Breast epithelium (tissue), 3 donors: ENCODE data around the gene DCDC2B.

Source experiments
- POLR2AphosphoS5 ChIP-seq, 3 donors: sonication (generic); formaldehyde crosslinking; IDR thresholded peaks; one replicate each; pipeline ENCODE4 v1.6.1; 2017; ENCODE audit warnings: antibody characterized with exemption in 3 of 3
- TF ChIP-seq, protein P1 (sequence below), 3 donors: fragments of 450-650 bp; IDR thresholded peaks; one replicate each; pipeline ENCODE4 v1.5.1; 2016 to 2017; ENCODE audit warnings: antibody characterized with exemption in 3 of 3, mild to moderate bottlenecking in 3 of 3, moderate library complexity in 3 of 3

DNA sequence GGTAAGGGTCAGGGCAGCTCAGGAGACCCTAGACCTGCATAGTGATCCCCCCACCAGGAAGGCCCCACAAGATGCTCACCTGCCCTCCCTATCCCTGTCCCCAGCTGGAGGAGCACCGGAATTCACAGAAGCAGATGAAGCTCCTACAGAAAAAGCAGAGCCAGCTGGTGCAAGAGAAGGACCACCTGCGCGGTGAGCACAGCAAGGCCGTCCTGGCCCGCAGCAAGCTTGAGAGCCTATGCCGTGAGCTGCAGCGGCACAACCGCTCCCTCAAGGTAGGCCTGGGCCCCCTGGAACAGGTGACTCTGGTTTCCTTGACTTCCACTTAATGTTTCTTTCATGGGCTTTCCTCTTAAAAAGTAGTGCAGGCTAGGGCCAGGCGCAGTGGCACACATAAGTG, 21.0 kb upstream of the DCDC2B start:
- TF ChIP-seq, protein P1, sequence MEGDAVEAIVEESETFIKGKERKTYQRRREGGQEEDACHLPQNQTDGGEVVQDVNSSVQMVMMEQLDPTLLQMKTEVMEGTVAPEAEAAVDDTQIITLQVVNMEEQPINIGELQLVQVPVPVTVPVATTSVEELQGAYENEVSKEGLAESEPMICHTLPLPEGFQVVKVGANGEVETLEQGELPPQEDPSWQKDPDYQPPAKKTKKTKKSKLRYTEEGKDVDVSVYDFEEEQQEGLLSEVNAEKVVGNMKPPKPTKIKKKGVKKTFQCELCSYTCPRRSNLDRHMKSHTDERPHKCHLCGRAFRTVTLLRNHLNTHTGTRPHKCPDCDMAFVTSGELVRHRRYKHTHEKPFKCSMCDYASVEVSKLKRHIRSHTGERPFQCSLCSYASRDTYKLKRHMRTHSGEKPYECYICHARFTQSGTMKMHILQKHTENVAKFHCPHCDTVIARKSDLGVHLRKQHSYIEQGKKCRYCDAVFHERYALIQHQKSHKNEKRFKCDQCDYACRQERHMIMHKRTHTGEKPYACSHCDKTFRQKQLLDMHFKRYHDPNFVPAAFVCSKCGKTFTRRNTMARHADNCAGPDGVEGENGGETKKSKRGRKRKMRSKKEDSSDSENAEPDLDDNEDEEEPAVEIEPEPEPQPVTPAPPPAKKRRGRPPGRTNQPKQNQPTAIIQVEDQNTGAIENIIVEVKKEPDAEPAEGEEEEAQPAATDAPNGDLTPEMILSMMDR (IDR thresholded peaks at IDR 0.05): no peak
- TF ChIP-seq POLR2AphosphoS5 (IDR thresholded peaks at IDR 0.05): no peak
